Stimulated activated CD4-positive, alpha-beta T cell treated with anti-CD3 and anti-CD28 coated beads, Interleukin-1b, Interleukin-23, amount 100 ng/mL, for 24 hours (primary cell): Measurements from ENCODE around the gene ATP2A1.
"Not testable (repeated sequence)": the region's sequence is repeated elsewhere in the genome, so short reads cannot be mapped to it uniquely, and the experiment has no call there.

Experiments used
- DNase-seq, 4 experiments: peaks; one replicate each; pipeline ENCODE4 v3.0.0-alpha.2; 2020; ENCODE audit warnings: low read depth in 4 of 4, low spot score in 1 of 4

ATP2A1 gene

DNA sequence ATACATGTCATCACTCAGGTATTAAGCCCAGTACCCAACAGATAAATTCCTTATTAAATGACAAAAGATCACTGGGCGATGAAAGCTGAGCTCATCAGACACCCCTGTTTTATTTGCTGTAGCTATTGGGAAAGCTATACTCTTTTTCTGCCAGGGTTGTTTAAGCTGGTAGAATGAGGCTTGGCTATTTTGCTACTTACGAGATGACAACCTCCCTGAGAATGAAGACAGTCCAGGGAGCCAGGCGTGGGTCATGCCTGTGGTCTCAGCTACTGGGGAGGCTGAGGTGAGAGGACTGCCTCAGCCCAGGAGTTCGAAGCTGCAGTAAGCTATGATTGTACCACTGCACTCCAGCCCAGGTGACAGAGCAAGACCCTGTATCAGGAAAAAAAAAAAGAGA lies 19.0 kb upstream of the ATP2A1 start:
- no peak for DNase-seq

- no peak for DNase-seq
Observed at GRCh38 chr16:28863929-28864793, 14.1 kb upstream of the ATP2A1 start.

- DNase-seq: no peak
Observed at GRCh38 chr16:28865001-28865688, 13.1 kb upstream of the ATP2A1 start.

GRCh38 chr16:28865722-28866453 lies 12.4 kb upstream of the ATP2A1 start:
- DNase-seq: no peak

GRCh38 chr16:28866454-28866804 lies 11.9 kb upstream of the ATP2A1 start:
- no peak for DNase-seq

- DNase-seq: no peak
Observed at GRCh38 chr16:28867241-28867640, 11.0 kb upstream of the ATP2A1 start.

GRCh38 chr16:28867646-28868045 lies 10.6 kb upstream of the ATP2A1 start:
- not testable (repeated sequence) for DNase-seq

DNA sequence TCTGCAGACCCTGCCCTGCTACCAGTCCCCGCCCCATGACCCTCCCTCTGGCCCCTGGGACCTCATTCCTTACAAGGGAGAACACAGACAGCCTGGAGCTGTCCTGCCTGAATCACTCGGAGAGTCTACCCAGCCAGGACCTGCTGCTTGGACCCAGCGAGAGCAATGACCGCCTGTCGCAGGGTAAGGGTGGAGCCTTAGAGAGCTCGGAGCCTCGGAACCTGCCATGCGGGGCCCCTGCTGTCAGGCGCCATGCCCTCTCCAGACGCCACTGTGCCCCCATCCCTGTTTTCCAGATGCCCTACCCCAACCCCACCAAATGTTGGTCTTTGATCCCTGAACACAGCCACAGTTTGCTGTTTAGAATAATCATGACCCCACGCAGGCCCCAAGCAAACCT lies 9.1 kb upstream of the ATP2A1 start:
- no peak for DNase-seq

DNA sequence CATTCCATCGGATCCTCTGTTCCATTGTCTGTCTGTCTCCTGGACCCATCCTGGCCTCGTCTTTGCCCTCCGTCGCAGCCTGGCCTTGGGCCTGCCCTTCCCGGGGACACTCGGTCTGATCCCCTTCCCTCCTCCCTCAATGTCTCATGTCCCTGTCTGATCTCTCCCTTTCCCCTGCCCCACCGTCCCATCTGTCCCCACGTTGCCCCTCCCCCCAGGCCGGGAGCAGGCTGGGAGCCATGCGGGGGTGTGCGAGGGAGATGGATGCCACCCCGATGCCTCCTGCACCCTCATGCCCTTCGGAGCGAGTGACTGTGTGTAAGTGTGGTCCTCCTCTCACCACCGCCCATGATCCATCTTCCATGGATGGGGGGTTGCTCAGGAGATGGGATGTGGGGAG lies 5.3 kb upstream of the ATP2A1 start:
- DNase-seq: no peak

DNA sequence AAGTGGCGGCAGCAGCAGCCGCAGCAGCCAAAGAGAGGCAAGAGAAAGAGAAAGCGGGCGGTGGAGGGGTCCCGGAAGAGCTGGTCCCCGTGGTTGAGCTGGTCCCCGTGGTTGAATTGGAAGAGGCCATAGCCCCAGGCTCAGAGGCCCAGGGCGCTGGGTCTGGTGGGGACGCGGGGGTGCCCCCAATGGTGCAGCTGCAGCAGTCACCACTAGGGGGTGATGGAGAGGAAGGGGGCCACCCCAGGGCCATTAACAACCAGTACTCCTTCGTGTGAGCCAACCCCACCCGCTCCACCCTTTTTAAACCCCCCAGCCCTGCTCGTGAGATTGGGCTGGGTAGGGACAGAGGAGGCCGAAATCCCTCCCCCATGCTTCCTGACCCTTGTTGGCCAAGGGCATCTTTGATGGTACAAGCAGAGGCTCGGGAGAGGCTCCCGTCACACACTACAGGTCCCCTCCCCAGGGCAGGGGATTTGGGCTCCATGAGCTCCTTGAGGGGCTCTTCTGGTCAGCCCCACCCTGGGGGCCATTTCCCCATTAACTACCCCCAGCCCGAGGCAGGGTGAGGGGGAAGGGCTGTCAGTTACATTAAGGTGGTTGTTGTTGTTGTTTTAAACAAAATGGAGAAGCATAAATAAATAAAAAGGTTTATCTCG lies 4.6 kb upstream of the ATP2A1 start:
- peak in 3 of 4 experiments; percentile 31 to 34 (median 33) for DNase-seq

- no peak for DNase-seq
Observed at GRCh38 chr16:28874406-28874805, 3.9 kb upstream of the ATP2A1 start.

GRCh38 chr16:28875134-28876018 lies 2.9 kb upstream of the ATP2A1 start:
- DNase-seq: no peak

- DNase-seq: no peak
Observed at GRCh38 chr16:28876019-28876659, 2.1 kb upstream of the ATP2A1 start.

DNA sequence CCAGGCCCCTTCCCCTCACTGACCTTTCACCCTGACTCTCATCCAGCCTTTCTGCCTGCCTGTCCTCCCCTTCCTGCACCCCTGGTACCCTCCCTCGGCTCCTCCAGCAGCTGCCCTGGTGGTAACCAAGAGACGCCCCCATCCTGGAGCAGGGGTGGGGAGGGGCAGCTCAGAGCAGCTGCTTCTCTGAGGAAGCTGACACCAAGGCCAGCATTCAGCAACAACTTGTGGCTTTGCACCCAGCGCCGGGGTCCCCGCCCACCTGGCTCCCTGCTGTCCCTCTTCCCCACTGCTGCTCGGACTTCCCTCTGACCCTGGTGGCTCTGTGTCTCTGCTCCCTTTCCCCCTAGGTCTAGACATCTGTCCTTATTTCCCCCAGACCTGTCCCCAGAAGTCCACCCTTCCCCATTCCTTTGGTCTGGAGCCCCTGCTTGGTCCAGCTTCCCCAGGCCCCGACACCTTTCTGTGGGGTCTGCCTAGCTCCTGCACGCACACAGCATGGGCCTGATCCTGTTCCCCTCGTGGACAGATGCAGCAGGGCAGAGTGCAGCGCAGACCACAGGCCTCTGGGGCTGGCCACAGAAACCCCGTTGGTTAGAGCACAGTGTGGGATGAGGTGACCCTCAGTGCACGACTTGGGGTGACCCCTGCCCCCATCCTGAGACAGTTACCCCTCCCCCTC lies 1.2 kb upstream of the ATP2A1 start:
- no peak for DNase-seq

DNA sequence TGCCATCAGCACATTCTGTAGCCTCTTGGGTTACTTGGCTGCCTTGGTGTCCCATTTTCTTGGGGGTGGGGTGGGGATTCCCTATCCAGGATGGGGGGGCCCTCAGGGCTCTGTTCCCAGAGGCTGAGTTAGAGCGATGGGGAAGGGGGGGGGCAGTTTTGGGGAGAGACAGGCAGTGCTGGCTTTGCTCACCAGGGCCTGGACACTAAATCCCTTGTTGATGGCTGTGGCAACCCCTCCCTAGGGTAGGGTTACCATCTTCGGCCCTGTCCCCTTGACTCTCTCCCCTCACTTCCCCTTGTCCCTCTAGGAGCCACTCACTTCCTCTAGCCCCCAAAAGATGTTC lies 660 bp upstream of the ATP2A1 start:
- DNase-seq: no peak

DNA sequence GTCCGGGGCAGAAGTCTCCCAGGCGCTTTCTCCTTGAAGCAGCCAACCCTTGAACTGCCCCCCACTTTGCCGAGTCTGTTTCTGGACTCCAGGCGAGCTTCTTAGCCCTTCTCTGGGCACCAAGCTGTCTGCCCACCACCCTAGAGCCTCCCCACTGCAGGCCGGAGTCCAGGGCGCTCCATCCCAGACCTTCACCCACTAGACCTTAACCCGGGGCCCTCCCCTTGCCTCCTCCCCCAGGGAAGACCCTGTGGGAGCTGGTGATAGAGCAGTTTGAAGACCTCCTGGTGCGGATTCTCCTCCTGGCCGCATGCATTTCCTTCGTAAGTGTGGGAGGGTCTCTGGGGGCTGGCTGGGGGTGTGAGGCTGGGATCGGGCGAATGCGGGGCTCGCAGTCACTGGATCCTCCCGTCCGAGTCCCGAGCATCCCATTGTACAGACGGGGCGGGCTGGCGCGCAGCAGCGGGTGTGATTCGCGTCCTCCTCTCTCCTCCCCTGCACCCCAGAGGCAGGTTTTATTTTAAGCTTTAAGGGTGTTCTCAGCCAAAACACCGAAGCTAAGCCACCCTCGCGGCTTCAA lies 1.1 kb downstream of the ATP2A1 start:
- DNase-seq: no peak

GRCh38 chr16:28879841-28880588 lies 1.7 kb downstream of the ATP2A1 start:
- peak; percentile 75 to 92 (median 84) for DNase-seq

DNA sequence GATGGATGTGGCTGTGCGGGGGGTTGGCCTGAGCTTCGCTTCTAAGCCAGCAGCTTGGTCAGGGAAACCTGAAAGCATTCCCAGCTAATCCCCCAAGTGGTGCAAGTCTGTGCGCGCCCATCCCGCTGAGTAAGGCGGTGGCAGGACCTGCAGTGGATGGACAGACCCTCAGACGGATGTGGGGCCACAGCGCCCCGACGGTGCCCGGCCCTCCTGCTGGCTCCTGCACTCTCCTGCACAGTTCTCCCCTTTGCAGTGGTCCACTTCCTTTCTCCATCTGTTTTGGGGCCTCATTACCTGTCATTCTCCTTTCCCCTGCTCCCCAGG lies 2.3 kb downstream of the ATP2A1 start:
- no peak for DNase-seq

DNA sequence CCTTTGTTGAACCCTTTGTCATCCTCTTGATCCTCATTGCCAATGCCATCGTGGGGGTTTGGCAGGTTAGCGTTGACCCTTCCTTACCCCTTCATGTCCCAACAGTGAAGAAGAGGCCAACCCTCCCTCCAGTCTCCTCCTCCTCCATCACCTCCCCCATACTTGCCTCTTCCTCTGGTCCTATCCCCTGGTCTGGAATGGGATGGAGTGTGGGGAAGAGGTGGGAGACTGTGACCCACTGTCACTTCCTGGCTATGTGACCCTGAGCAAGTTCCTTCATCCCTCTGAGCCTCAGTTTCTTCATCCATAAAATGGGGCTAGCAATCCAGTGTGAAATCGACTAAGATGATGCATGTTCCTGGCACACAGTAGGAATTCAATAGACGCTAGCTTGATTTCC lies 2.7 kb downstream of the ATP2A1 start:
- no peak for DNase-seq
